ENCODE data around the gene SLC15A3.

The SLC15A3 gene

GRCh38 chr11:60889869-60890311, 62.1 kb downstream of the SLC15A3 start:
- no peak for DNase-seq (ENCODE audit: low spot score)

DNA sequence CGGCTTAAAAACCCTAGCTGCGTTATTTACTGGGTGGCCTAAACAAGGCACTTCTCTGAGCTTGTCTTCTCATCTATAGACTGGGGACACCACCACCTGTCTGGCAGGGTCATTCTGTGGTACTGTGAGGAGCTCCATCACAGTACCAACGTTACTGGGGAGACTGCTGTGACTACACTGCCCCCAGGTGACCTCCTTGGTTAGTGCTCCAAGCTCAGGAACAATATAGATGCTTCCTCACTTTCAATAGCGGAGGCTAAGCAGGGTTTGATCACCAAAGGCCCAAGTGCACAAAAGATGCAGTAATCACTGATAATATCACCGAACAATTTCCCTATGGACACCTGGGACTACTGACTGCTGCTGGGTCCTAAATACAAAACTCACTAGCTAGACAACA, 64.4 kb downstream of the SLC15A3 start:
- DNase-seq (ENCODE audit: low spot score), result peak; percentile 47

Data from globus pallidus (tissue), 1 donor.